ENCODE data around the gene SPACDR. TPM values are rescaled to one million over a fixed set of nuclear protein-coding genes. Genes with fewer than 3 reads are reported as not detected.

SPACDR gene
- polyA plus RNA-seq, 1 donor (not counting 4 experiments of a cell fraction or from before 2014, with no cell fraction given): 0.37 TPM

- H3K27ac ChIP-seq (ENCODE audit: control insufficient read depth, insufficient read depth, low read length): no peak overlapping the region
- H4K20me1 ChIP-seq (ENCODE audit: control insufficient read depth, extremely low read depth, insufficient read depth, low read length): peaks cover 4% of the 10 kb centered on the region
- H3K9ac ChIP-seq (ENCODE audit: control insufficient read depth, extremely low read depth, insufficient read depth, low read length): peak overlapping the region; percentile 89
- FAIRE-seq: no peak
- H3K4me1 ChIP-seq (ENCODE audit: control insufficient read depth, extremely low read depth, insufficient read depth, low read length): peaks cover 26% of the 10 kb centered on the region
- H3K27me3 ChIP-seq (ENCODE audit: control insufficient read depth, extremely low read depth, insufficient read depth, low read length): no peaks in the 10 kb centered on the region
- no peaks in the 10 kb centered on the region for H3K9me3 ChIP-seq (ENCODE audit: control insufficient read depth, low read depth, low read length)
- TF ChIP-seq EZH2 (IDR thresholded peaks at IDR 0.05; ENCODE audit: low read length) (no peak), CTCF (optimal IDR thresholded peaks at IDR 0.05 in 1 of 3, IDR thresholded peaks at IDR 0.05 in 1 of 3, conservative IDR thresholded peaks at IDR 0.05 in 1 of 3; ENCODE audit: extremely low read depth in 1 of 3, insufficient read depth in 2 of 3, low read length in 3 of 3) (no peak)
- H3K79me2 ChIP-seq (ENCODE audit: control insufficient read depth, insufficient read depth, low read length): peaks cover 53% of the 10 kb centered on the region
- peak overlapping the region; percentile 82 for H3K4me2 ChIP-seq (ENCODE audit: control insufficient read depth, extremely low read depth, insufficient read depth, low read depth, low read length)
- peaks cover 3% of the 10 kb centered on the region for H3K9me1 ChIP-seq (ENCODE audit: control insufficient read depth, extremely low read depth, insufficient read depth, low read length)
- dilution Hi-C loops (cut with MboI; ENCODE audit: extremely low pct_ligation_motif_present, low sequenced_read_pairs): no loop called here
- H2AFZ ChIP-seq (ENCODE audit: control insufficient read depth, low read length): no peak overlapping the region
- H3K4me3 ChIP-seq (ENCODE audit: control insufficient read depth in 2 of 3, extremely low read depth in 1 of 3, insufficient read depth in 2 of 3, low read depth in 1 of 3, low read length in 3 of 3): peak overlapping the region; percentile 76 to 77 (median 77)
- peaks cover 9 to 40% of the 10 kb centered on the region in 2 experiments for H3K36me3 ChIP-seq (ENCODE audit: control insufficient read depth in 2 of 2, extremely low read depth in 1 of 2, insufficient read depth in 2 of 2, low read length in 2 of 2)
- DNase-seq (ENCODE audit: low read depth, low spot score): no peak
Observed at GRCh38 chr7:100434297-100435144, 29.5 kb downstream of the SPACDR start.

DNA sequence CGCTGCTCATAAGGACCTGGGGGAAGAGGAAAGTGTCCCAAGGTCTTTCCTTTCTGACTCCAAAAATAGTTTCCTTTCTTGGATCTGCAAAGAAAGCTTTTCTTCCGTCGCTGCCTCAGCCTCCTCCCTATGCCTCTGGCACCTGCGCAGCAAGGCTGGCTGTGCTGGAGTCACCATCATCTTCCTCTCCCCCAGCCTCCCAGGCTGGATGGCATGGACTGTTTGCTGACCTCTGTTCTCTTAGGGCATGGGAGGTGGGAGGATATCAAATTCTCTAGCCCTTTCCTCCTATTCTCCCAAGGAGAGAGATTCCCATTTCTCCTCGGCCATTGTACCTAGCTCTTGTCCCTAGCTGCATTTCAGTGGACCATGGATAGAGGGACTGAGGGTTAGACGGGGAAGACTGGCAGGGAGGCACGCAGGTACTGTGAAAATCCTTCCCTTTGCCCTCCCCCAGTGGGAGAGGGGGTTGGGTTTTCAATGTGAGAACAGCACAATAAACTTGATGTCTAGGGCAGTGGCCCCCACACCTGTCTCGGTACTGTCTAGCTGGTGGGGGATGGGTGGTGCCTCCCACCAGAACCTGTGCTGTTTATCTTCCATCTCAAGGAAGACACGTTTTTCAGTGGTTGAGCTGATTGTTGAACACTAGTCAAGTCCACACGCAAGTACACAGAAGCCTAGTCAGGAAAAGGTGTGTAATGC is 30.3 kb downstream of the SPACDR start:
- Histone ChIP-seq H3K27ac (ENCODE audit: control insufficient read depth, insufficient read depth, low read length) (no peak overlapping the region), H3K9me3 (ENCODE audit: control insufficient read depth, low read depth, low read length) (no peaks in the 10 kb centered on the region), H3K4me3 (ENCODE audit: control insufficient read depth in 2 of 3, extremely low read depth in 1 of 3, insufficient read depth in 2 of 3, low read depth in 1 of 3, low read length in 3 of 3) (no peak overlapping the region), H3K9me1 (ENCODE audit: control insufficient read depth, extremely low read depth, insufficient read depth, low read length) (peaks cover 3% of the 10 kb centered on the region), H3K27me3 (ENCODE audit: control insufficient read depth, extremely low read depth, insufficient read depth, low read length) (no peaks in the 10 kb centered on the region), H2AFZ (ENCODE audit: control insufficient read depth, low read length) (no peak overlapping the region), H3K4me2 (ENCODE audit: control insufficient read depth, extremely low read depth, insufficient read depth, low read depth, low read length) (no peak overlapping the region), H3K36me3 (ENCODE audit: control insufficient read depth in 2 of 2, extremely low read depth in 1 of 2, insufficient read depth in 2 of 2, low read length in 2 of 2) (peaks cover 9 to 40% of the 10 kb centered on the region in 2 experiments), H3K4me1 (ENCODE audit: control insufficient read depth, extremely low read depth, insufficient read depth, low read length) (peaks cover 26% of the 10 kb centered on the region), H4K20me1 (ENCODE audit: control insufficient read depth, extremely low read depth, insufficient read depth, low read length) (peaks cover 4% of the 10 kb centered on the region), H3K79me2 (ENCODE audit: control insufficient read depth, insufficient read depth, low read length) (peaks cover 53% of the 10 kb centered on the region), H3K9ac (ENCODE audit: control insufficient read depth, extremely low read depth, insufficient read depth, low read length) (no peak overlapping the region)
- TF ChIP-seq CTCF (optimal IDR thresholded peaks at IDR 0.05 in 1 of 3, IDR thresholded peaks at IDR 0.05 in 1 of 3, conservative IDR thresholded peaks at IDR 0.05 in 1 of 3; ENCODE audit: extremely low read depth in 1 of 3, insufficient read depth in 2 of 3, low read length in 3 of 3): no peak
- no peak for TF ChIP-seq EZH2 (IDR thresholded peaks at IDR 0.05; ENCODE audit: low read length)
- dilution Hi-C loops (cut with MboI; ENCODE audit: extremely low pct_ligation_motif_present, low sequenced_read_pairs): no loop called here
- FAIRE-seq (no peak), DNase-seq (ENCODE audit: low read depth, low spot score) (no peak)

Measured in keratinocyte (primary cell).